SK-N-SH (cell line): Measurements from ENCODE around the gene RPA3. TPM values are rescaled to one million over a fixed set of nuclear protein-coding genes. Genes with fewer than 3 reads are reported as not detected.

Experiments used
- CTCF ChIA-PET: fragments of 300-600, 350-600 bp; formaldehyde crosslinking; extraction: SDS; loops from one replicate; lab custom pipeline; 2021; lab: Yijun Ruan, JAX
- POLR2A ChIA-PET: fragments of 350-600 bp; sonication (Branson Sonifier 250); formaldehyde crosslinking; extraction: SDS; loops from one replicate; lab custom pipeline; 2020; ENCODE audit warnings: antibody characterized with exemption, inconsistent platforms; lab: Yijun Ruan, JAX
- DNase-seq: peaks from one replicate; pipeline ENCODE4 v3.0.0; 2012
- H2AFZ ChIP-seq: fragments of 200-600 bp; sonication (generic); 2 replicates; pipeline ENCODE4 v1.8.1; 2016; ENCODE audit warnings: antibody characterized with exemption, mild to moderate bottlenecking, low read depth
- H3F3A ChIP-seq: fragments of 200-600 bp; sonication (generic); replicated peaks from 2 replicates; pipeline ENCODE3; 2016; ENCODE audit warnings: antibody characterized with exemption, mild to moderate bottlenecking; ENCODE audit not compliant: insufficient read depth
- H3K27ac ChIP-seq, 2 experiments: fragments of 200-500 bp in 1 of 2; fragments of 200-600 bp in 1 of 2; sonication (Bioruptor generic) in 1 of 2; sonication (generic), shearing (Covaris generic) in 1 of 2; 2 replicates each; pipeline versions ENCODE4 v1.5.1 to v1.6.1; 2014 to 2016; ENCODE audit warnings: low read depth in 2 of 2, inconsistent platforms in 1 of 2, low read length in 1 of 2, mild to moderate bottlenecking in 1 of 2, mixed read lengths in 1 of 2
- H3K27me3 ChIP-seq: fragments of 200-600 bp; sonication (generic), shearing (Covaris generic); 2 replicates; pipeline ENCODE4 v1.6.1; 2016; ENCODE audit warnings: mixed run types; ENCODE audit not compliant: insufficient read depth
- H3K36me3 ChIP-seq, 2 experiments: fragments of 200-500 bp in 1 of 2; fragments of 200-600 bp in 1 of 2; sonication (Bioruptor generic) in 1 of 2; sonication (generic) in 1 of 2; replicated peaks in 1 of 2; 2 replicates each; pipeline versions ENCODE3 to v1.5.1; 2014 to 2016; ENCODE audit warnings: low read length in 1 of 2, mild to moderate bottlenecking in 1 of 2; ENCODE audit not compliant: insufficient read depth in 2 of 2, control insufficient read depth in 1 of 2
- H3K4me1 ChIP-seq, 2 experiments: fragments of 200-500 bp in 1 of 2; fragments of 200-600 bp in 1 of 2; sonication (Bioruptor generic) in 1 of 2; sonication (generic), shearing (Covaris generic) in 1 of 2; 2 replicates each; pipeline versions ENCODE4 v1.5.1 to v1.6.1; 2014 to 2016; ENCODE audit warnings: low read depth in 1 of 2, low read length in 1 of 2, mixed run types in 1 of 2; ENCODE audit not compliant: insufficient read depth in 2 of 2, control insufficient read depth in 1 of 2
- H3K4me2 ChIP-seq: fragments of 200-600 bp; sonication (generic), shearing (Covaris generic); 2 replicates; pipeline ENCODE4 v1.6.1; 2017; ENCODE audit warnings: mixed run types
- H3K4me3 ChIP-seq, 2 experiments: fragments of 200-500 bp in 1 of 2; fragments of 200-600 bp in 1 of 2; sonication (Bioruptor generic) in 1 of 2; sonication (generic), shearing (Covaris generic) in 1 of 2; 2 replicates each; pipeline versions ENCODE4 v1.5.1 to v1.8.1; 2014 to 2016; ENCODE audit warnings: low read depth in 2 of 2, inconsistent platforms in 1 of 2, low read length in 1 of 2, mild to moderate bottlenecking in 1 of 2, mixed read lengths in 1 of 2, moderate library complexity in 1 of 2
- H3K79me2 ChIP-seq: fragments of 200-600 bp; sonication (generic); 2 replicates; pipeline ENCODE4 v1.8.1; 2017; ENCODE audit warnings: mild to moderate bottlenecking; ENCODE audit not compliant: insufficient read depth
- H3K9ac ChIP-seq: fragments of 200-600 bp; sonication (generic); 2 replicates; pipeline ENCODE4 v1.6.1; 2017; ENCODE audit warnings: mixed run types
- H3K9me2 ChIP-seq: fragments of 200-600 bp; sonication (generic); 2 replicates; pipeline ENCODE4 v1.6.1; 2017; ENCODE audit warnings: mixed run types
- H3K9me3 ChIP-seq: fragments of 200-600 bp; sonication (generic); 2 replicates; pipeline ENCODE4 v1.6.1; 2017; ENCODE audit warnings: mixed run types, mild to moderate bottlenecking, moderate library complexity
- H4K20me1 ChIP-seq: fragments of 200-600 bp; sonication (generic); 2 replicates; pipeline ENCODE4 v1.6.1; 2017; ENCODE audit warnings: mild to moderate bottlenecking, mixed run types; ENCODE audit not compliant: insufficient read depth
- CHD2 ChIP-seq: fragments of 150-350 bp; IDR thresholded peaks from 2 replicates; pipeline ENCODE4 v1.6.1; 2018; ENCODE audit warnings: low read length; ENCODE audit not compliant: partially characterized antibody
- CTCF ChIP-seq: fragments of 200-600 bp; sonication (generic); IDR thresholded peaks from 2 replicates; pipeline ENCODE4 v1.6.1; 2017; ENCODE audit warnings: antibody characterized with exemption, mild to moderate bottlenecking, moderate library complexity
- ELF1 ChIP-seq: IDR thresholded peaks from 2 replicates; pipeline ENCODE4 v1.4.0; 2012
- EP300 ChIP-seq, 2 experiments: IDR thresholded peaks; 2 replicates each; pipeline versions ENCODE4 v1.4.0 to v1.6.1; 2012; ENCODE audit warnings: borderline replicate concordance in 1 of 2, low read depth in 1 of 2, low read length in 1 of 2
- EZH2phosphoT487 ChIP-seq: fragments of 200-600 bp; sonication (generic); IDR thresholded peaks from 2 replicates; pipeline ENCODE4 v1.6.1; 2017; ENCODE audit warnings: low read depth, mixed run types, mild to moderate bottlenecking, antibody characterized with exemption, moderate library complexity, borderline replicate concordance
- FOSL2 ChIP-seq: IDR thresholded peaks from 2 replicates; pipeline ENCODE4 v1.4.0; 2012; ENCODE audit warnings: low read depth, mild to moderate bottlenecking, moderate library complexity, borderline replicate concordance
- FOXJ3 ChIP-seq: sonication (generic); formaldehyde crosslinking; IDR thresholded peaks from 2 replicates; pipeline ENCODE4 v1.5.1; 2020; ENCODE audit warnings: mild to moderate bottlenecking, missing genetic modification reagents
- FOXM1 ChIP-seq: IDR thresholded peaks from 2 replicates; pipeline ENCODE4 v1.4.0; 2012; ENCODE audit warnings: low read depth, mild to moderate bottlenecking
- IRF3 ChIP-seq: fragments of 150-350 bp; IDR thresholded peaks from 2 replicates; pipeline ENCODE4 v1.6.1; 2016; ENCODE audit warnings: mild to moderate bottlenecking, low read depth, low read length
- JUND ChIP-seq: IDR thresholded peaks from 2 replicates; pipeline ENCODE4 v1.4.0; 2012
- MAX ChIP-seq: IDR thresholded peaks from 2 replicates; pipeline ENCODE4 v1.4.0; 2012; ENCODE audit warnings: low read depth
- MEF2A ChIP-seq: IDR thresholded peaks from 2 replicates; pipeline ENCODE4 v1.4.0; 2012; ENCODE audit warnings: low read depth, borderline replicate concordance
- MXI1 ChIP-seq: IDR thresholded peaks from 2 replicates; pipeline ENCODE4 v1.6.1; 2012; ENCODE audit warnings: mild to moderate bottlenecking, low read depth, low read length, improper control_type of control experiment
- NFIC ChIP-seq: IDR thresholded peaks from 2 replicates; pipeline ENCODE4 v1.4.0; 2012; ENCODE audit warnings: borderline replicate concordance
- PBX3 ChIP-seq: IDR thresholded peaks from 2 replicates; pipeline ENCODE4; 2012
- RAD21 ChIP-seq: IDR thresholded peaks from 2 replicates; pipeline ENCODE4 v1.6.1; 2012; ENCODE audit warnings: mild to moderate bottlenecking, low read length
- RCOR1 ChIP-seq: fragments of 150-350 bp; IDR thresholded peaks from 2 replicates; pipeline ENCODE4 v1.6.1; 2017; ENCODE audit warnings: antibody characterized with exemption, low read length
- RFX5 ChIP-seq: IDR thresholded peaks from 2 replicates; pipeline ENCODE4 v1.6.1; 2012; ENCODE audit warnings: mild to moderate bottlenecking, improper control_type of control experiment, low read length
- SIN3A ChIP-seq: IDR thresholded peaks from 2 replicates; pipeline ENCODE4 v1.6.1; 2012; ENCODE audit warnings: low read depth, mild to moderate bottlenecking, low read length, moderate library complexity, borderline replicate concordance
- SMC3 ChIP-seq: IDR thresholded peaks from 2 replicates; pipeline ENCODE4 v1.6.1; 2012; ENCODE audit warnings: low read depth, low read length, improper control_type of control experiment
- TAF1 ChIP-seq: IDR thresholded peaks from 2 replicates; pipeline ENCODE4 v1.6.1; 2012; ENCODE audit warnings: low read depth, mild to moderate bottlenecking, low read length, moderate library complexity, borderline replicate concordance
- TEAD4 ChIP-seq: IDR thresholded peaks from 2 replicates; pipeline ENCODE4 v1.4.0; 2012; ENCODE audit warnings: mild to moderate bottlenecking, borderline replicate concordance; ENCODE audit not compliant: insufficient read depth
- USF2 ChIP-seq: fragments of 150-350 bp; IDR thresholded peaks from 2 replicates; pipeline ENCODE4 v1.6.1; 2017; ENCODE audit warnings: antibody characterized with exemption, low read length, low read depth, borderline replicate concordance
- YY1 ChIP-seq: IDR thresholded peaks from 2 replicates; pipeline ENCODE4 v1.4.0; 2012; ENCODE audit warnings: low read depth, mild to moderate bottlenecking
- WGBS: methylation state at CpG from one replicate; pipeline ENCODE4 v1.1.6; 2017; ENCODE audit warnings: low lambda C conversion rate; 5-methylcytosine and 5-hydroxymethylcytosine counted together
- polyA plus RNA-seq, 3 experiments: library from polyadenylated mRNA; depleted of rRNA; stranded (reverse); fragments of >200 nt; gene quantifications; 2 replicates each; pipeline ENCODE4 v1.2.3, GENCODE V29; 2012

The RPA3 gene
- polyA plus RNA-seq, 1 of the 3 experiments (the other 2 are of a cell fraction) = 39.0 TPM

- ChIA-PET CTCF (no interaction called here), POLR2A (no interaction called here)
- Histone ChIP-seq H3K79me2 (no peaks in the 10 kb centered on the region), H3K9me3 (no peaks in the 10 kb centered on the region), H3K4me3 (no peak overlapping the region), H3K4me2 (no peak overlapping the region), H3K4me1 (peaks cover 0 to 4% of the 10 kb centered on the region in 2 experiments; a peak in 1 of 4 replicates), H2AFZ (no peak overlapping the region), H3K36me3 (peaks cover 12 to 32% of the 10 kb centered on the region in 2 experiments), H3K9me2 (no peaks in the 10 kb centered on the region), H3K9ac (no peak overlapping the region), H3K27ac (no peak overlapping the region), H3F3A (peaks cover 5% of the 10 kb centered on the region), H4K20me1 (no peaks in the 10 kb centered on the region), H3K27me3 (no peaks in the 10 kb centered on the region)
- TF ChIP-seq SMC3 (no peak), NFIC (no peak), RAD21 (no peak), MEF2A (no peak), CTCF (no peak), MXI1 (no peak), FOXM1 (no peak), IRF3 (no peak), TEAD4 (no peak), SIN3A (no peak), CHD2 (no peak), RCOR1 (no peak), FOXJ3 (CRISPR knock-in tag) (no peak), EZH2phosphoT487 (no peak)
- no peak for DNase-seq
- WGBS = 88% methylated on average over 6 of the region's 6 CpGs
Measured at GRCh38 chr7:7672545-7673239, 45.7 kb downstream of the RPA3 start.

GRCh38 chr7:7671361-7671760 is 47.0 kb downstream of the RPA3 start:
- Histone ChIP-seq H3K79me2 (no peaks in the 10 kb centered on the region), H4K20me1 (no peaks in the 10 kb centered on the region), H3K9ac (no peak overlapping the region), H3K9me3 (no peaks in the 10 kb centered on the region), H3K36me3 (peaks cover 12 to 25% of the 10 kb centered on the region in 2 experiments), H3K4me3 (no peak overlapping the region), H2AFZ (no peak overlapping the region), H3K9me2 (no peaks in the 10 kb centered on the region), H3K27me3 (no peaks in the 10 kb centered on the region), H3K27ac (no peak overlapping the region), H3K4me2 (no peak overlapping the region), H3K4me1 (peaks cover 0 to 4% of the 10 kb centered on the region in 2 experiments; a peak in 1 of 4 replicates), H3F3A (peaks cover 4% of the 10 kb centered on the region)
- POLR2A ChIA-PET = interaction anchor here (0.6 to 0.7 kb wide), 2 partner anchors 19 to 308 kb away, joined by 3 read pairs; no protein-coding TSS in a partner anchor
- 54% methylated on average over 3 of the region's 3 CpGs for WGBS
- no peak for TF ChIP-seq SIN3A
- no peak for TF ChIP-seq MAX
- TF ChIP-seq YY1 = no peak
- no peak for TF ChIP-seq JUND
- no peak for TF ChIP-seq TAF1
- no peak for TF ChIP-seq RFX5
- TF ChIP-seq MEF2A = no peak
- TF ChIP-seq EP300 (IDR thresholded peaks at IDR 0.05; ENCODE audit: borderline replicate concordance in 1 of 2, low read depth in 1 of 2, low read length in 1 of 2) = no peak
- no peak for TF ChIP-seq ELF1
- TF ChIP-seq PBX3 = no peak
- no peak for TF ChIP-seq FOSL2
- TF ChIP-seq USF2 = no peak
- no peak for TF ChIP-seq CHD2
- no peak for DNase-seq
- CTCF ChIA-PET = no interaction called here
